Activated CD8-positive, alpha-beta memory T cell treated with anti-CD3 and anti-CD28 coated beads, Interleukin-2, amount 50 U/mL, for 1 hour (primary cell): ENCODE data around the gene JUP.

Source experiments
- DNase-seq: peaks from one replicate; pipeline ENCODE4 v3.0.0-alpha.2; 2020; ENCODE audit errors: extremely low read depth

JUP gene

GRCh38 chr17:41723801-41724475, 62.6 kb downstream of the JUP start:
- DNase-seq: no peak

GRCh38 chr17:41722231-41722630, 64.3 kb downstream of the JUP start:
- no peak for DNase-seq

GRCh38 chr17:41718287-41718645, 68.2 kb downstream of the JUP start:
- DNase-seq: no peak

- DNase-seq: no peak
Measured at GRCh38 chr17:41717408-41718286, 68.9 kb downstream of the JUP start.

GRCh38 chr17:41711669-41712400, 74.7 kb downstream of the JUP start, which contains the start of gene GAST:
Gene GAST, plus strand, starts transcription at chr17:41712331. Its CDS starts 3,106 bp downstream, at chr17:41715437.
- no peak for DNase-seq

GRCh38 chr17:41710472-41711090, 75.9 kb downstream of the JUP start:
- no peak for DNase-seq

- no peak for DNase-seq
Measured at GRCh38 chr17:41707803-41708669, 78.5 kb downstream of the JUP start.

GRCh38 chr17:41705271-41705991, 81.1 kb downstream of the JUP start:
- DNase-seq: no peak
